Loucy (cell line): Measurements from ENCODE around the gene NOTCH1.

ENCODE experiments used
- CTCF ChIP-seq: fragments of 200-600 bp; sonication (generic); conservative IDR thresholded peaks from 2 replicates; pipeline ENCODE4 v1.5.1; 2014; ENCODE audit warnings: mild to moderate bottlenecking, antibody characterized with exemption, low read length
- EZH2phosphoT487 ChIP-seq: fragments of 200-600 bp; IDR thresholded peaks from 2 replicates; pipeline ENCODE4 v1.6.1; 2018; ENCODE audit warnings: antibody characterized with exemption, mild to moderate bottlenecking, moderate library complexity, borderline replicate concordance

GRCh38 chr9:136455043-136456002 lies 90.5 kb downstream of the NOTCH1 start:
- no peak for TF ChIP-seq CTCF
- TF ChIP-seq EZH2phosphoT487 = no peak
